Loucy (cell line): Measurements from ENCODE around the gene TICRR.

Experiments
- CTCF ChIP-seq: fragments of 200-600 bp; sonication (generic); conservative IDR thresholded peaks from 2 replicates; pipeline ENCODE4 v1.5.1; 2014; ENCODE audit warnings: mild to moderate bottlenecking, antibody characterized with exemption, low read length
- EZH2phosphoT487 ChIP-seq: fragments of 200-600 bp; IDR thresholded peaks from 2 replicates; pipeline ENCODE4 v1.6.1; 2018; ENCODE audit warnings: antibody characterized with exemption, mild to moderate bottlenecking, moderate library complexity, borderline replicate concordance

GRCh38 chr15:89654301-89654761 is 79.1 kb downstream of the TICRR start:
- TF ChIP-seq CTCF = no peak
- TF ChIP-seq EZH2phosphoT487 = no peak
